ENCODE data around the gene ZDHHC16.
"Not testable (repeated sequence)": the region's sequence is repeated elsewhere in the genome, so short reads cannot be mapped to it uniquely, and the experiment has no call there.

The ZDHHC16 gene

GRCh38 chr10:97475936-97476594 lies 30.1 kb downstream of the ZDHHC16 start:
- no peak for DNase-seq (ENCODE audit: low read depth in 1 of 2, low spot score in 1 of 2)

- not testable (repeated sequence) for DNase-seq (ENCODE audit: low read depth in 1 of 2, low spot score in 1 of 2)
Measured at GRCh38 chr10:97479410-97479809, 33.4 kb downstream of the ZDHHC16 start.

GRCh38 chr10:97479939-97480338 lies 34.0 kb downstream of the ZDHHC16 start:
- DNase-seq (ENCODE audit: low read depth in 1 of 2, low spot score in 1 of 2): no peak

GRCh38 chr10:97481071-97481470 lies 35.1 kb downstream of the ZDHHC16 start:
- DNase-seq (ENCODE audit: low read depth in 1 of 2, low spot score in 1 of 2): no peak

- no peak for DNase-seq (ENCODE audit: low read depth in 1 of 2, low spot score in 1 of 2)
Measured at GRCh38 chr10:97482381-97482780, 36.4 kb downstream of the ZDHHC16 start.

- no peak for DNase-seq (ENCODE audit: low read depth in 1 of 2, low spot score in 1 of 2)
Measured at GRCh38 chr10:97483506-97483905, 37.5 kb downstream of the ZDHHC16 start.

- DNase-seq (ENCODE audit: low read depth in 1 of 2, low spot score in 1 of 2): no peak
Measured at GRCh38 chr10:97483921-97484320, 37.9 kb downstream of the ZDHHC16 start.

GRCh38 chr10:97485647-97486281 lies 39.8 kb downstream of the ZDHHC16 start:
- DNase-seq (ENCODE audit: low read depth in 1 of 2, low spot score in 1 of 2): no peak

- no peak for DNase-seq (ENCODE audit: low read depth in 1 of 2, low spot score in 1 of 2)
Measured at GRCh38 chr10:97490592-97490991, 44.6 kb downstream of the ZDHHC16 start.

- no peak for DNase-seq (ENCODE audit: low read depth in 1 of 2, low spot score in 1 of 2)
Measured at GRCh38 chr10:97494151-97494550, 48.2 kb downstream of the ZDHHC16 start.

- DNase-seq (ENCODE audit: low read depth in 1 of 2, low spot score in 1 of 2): no peak
Measured at GRCh38 chr10:97494863-97495506, 49.0 kb downstream of the ZDHHC16 start.

GRCh38 chr10:97497572-97498075 lies 51.6 kb downstream of the ZDHHC16 start:
- peak; percentile 51 to 75 for DNase-seq (ENCODE audit: low read depth in 1 of 2, low spot score in 1 of 2)

GRCh38 chr10:97498076-97498840 lies 52.3 kb downstream of the ZDHHC16 start, which contains the start of gene MMS19:
Gene MMS19 (minus strand): TSS chr10:97498422. CDS start chr10:97498384, 38 bp downstream.
- peak; percentile 99 for DNase-seq (ENCODE audit: low read depth in 1 of 2, low spot score in 1 of 2)

- peak; percentile 4 to 9 for DNase-seq (ENCODE audit: low read depth in 1 of 2, low spot score in 1 of 2)
Measured at GRCh38 chr10:97498841-97499560, 53.0 kb downstream of the ZDHHC16 start, which contains the start of gene UBTD1. Gene UBTD1 (plus strand): TSS chr10:97498924. CDS start chr10:97499204, 280 bp downstream.

- DNase-seq (ENCODE audit: low read depth in 1 of 2, low spot score in 1 of 2): no peak
Measured at GRCh38 chr10:97499561-97500296, 53.8 kb downstream of the ZDHHC16 start.

- no peak for DNase-seq (ENCODE audit: low read depth in 1 of 2, low spot score in 1 of 2)
Measured at GRCh38 chr10:97500297-97500575, 54.3 kb downstream of the ZDHHC16 start.

GRCh38 chr10:97502916-97503315 lies 56.9 kb downstream of the ZDHHC16 start:
- DNase-seq (ENCODE audit: low read depth in 1 of 2, low spot score in 1 of 2): no peak

- no peak for DNase-seq (ENCODE audit: low read depth in 1 of 2, low spot score in 1 of 2)
Measured at GRCh38 chr10:97503406-97503805, 57.4 kb downstream of the ZDHHC16 start.

- no peak for DNase-seq (ENCODE audit: low read depth in 1 of 2, low spot score in 1 of 2)
Measured at GRCh38 chr10:97505152-97505551, 59.2 kb downstream of the ZDHHC16 start.
